ENCODE data around the gene CDC20.
A peak's percentile ranks its signal among the peaks of the same experiment; 100 is the strongest.

The CDC20 gene

DNA sequence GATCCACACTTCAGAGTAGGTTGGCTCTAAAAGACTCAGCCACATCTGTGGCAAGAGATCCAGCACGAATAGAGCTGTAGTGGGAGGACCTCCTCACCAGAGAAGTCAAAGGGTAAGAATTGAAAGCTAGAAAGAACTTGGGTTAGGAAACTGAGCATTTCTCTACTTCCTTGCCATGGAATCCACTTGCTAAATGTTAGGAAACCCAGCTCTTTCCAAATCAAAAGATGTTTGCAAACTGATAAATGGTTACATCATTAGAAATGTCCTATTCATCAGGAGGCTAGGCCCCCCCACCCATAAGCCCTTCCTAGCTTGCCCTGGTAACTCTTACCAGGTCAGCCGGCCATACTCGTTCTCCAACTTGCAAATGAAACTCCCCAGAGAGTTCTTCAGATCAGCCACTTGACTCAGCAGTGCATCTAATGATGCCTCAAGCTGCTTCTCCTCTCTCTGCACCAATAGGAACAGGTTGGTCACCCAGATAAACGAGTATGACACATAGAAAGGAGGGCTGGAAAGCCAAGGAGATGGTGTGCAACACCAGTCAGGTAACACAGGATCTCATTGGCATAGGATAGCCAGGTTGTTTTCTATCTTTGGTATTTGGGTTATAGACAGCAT lies 29.3 kb downstream of the CDC20 start:
- H3K4me3 ChIP-seq (replicated peaks in 1 of 2; ENCODE audit: low read depth in 2 of 2, low read length in 2 of 2): peak overlapping the region in 1 of 2 donors; percentile 94

DNA sequence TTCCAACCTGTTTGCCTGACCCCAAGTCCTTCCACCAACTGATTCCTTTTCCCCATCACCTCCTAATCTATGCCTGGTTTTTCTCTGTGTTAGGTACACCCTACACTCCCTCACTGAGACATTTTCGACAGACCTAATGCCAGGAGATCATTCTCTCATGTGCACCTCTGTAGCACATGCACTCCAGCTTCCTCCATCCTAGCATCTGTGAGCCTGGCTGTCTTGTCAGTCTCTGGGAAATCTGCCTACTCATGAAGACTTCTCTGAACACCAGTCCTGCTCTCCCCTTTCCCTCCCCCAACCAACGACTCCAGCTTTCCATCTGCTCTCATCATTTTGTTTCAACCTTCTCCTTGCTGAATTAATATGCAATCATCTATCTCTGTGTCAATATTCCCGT lies 29.8 kb downstream of the CDC20 start:
- no peak for DNase-seq (ENCODE audit: low read depth in 2 of 2)
- peak overlapping the region; percentile 90 to 94 for H3K4me3 ChIP-seq (replicated peaks in 1 of 2; ENCODE audit: low read depth in 2 of 2, low read length in 2 of 2)
- TF ChIP-seq, protein P1, sequence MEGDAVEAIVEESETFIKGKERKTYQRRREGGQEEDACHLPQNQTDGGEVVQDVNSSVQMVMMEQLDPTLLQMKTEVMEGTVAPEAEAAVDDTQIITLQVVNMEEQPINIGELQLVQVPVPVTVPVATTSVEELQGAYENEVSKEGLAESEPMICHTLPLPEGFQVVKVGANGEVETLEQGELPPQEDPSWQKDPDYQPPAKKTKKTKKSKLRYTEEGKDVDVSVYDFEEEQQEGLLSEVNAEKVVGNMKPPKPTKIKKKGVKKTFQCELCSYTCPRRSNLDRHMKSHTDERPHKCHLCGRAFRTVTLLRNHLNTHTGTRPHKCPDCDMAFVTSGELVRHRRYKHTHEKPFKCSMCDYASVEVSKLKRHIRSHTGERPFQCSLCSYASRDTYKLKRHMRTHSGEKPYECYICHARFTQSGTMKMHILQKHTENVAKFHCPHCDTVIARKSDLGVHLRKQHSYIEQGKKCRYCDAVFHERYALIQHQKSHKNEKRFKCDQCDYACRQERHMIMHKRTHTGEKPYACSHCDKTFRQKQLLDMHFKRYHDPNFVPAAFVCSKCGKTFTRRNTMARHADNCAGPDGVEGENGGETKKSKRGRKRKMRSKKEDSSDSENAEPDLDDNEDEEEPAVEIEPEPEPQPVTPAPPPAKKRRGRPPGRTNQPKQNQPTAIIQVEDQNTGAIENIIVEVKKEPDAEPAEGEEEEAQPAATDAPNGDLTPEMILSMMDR (IDR thresholded peaks at IDR 0.05; ENCODE audit: low read depth, low read length): no peak

More for the DNA sequence above, 29.3 kb downstream of the CDC20 start:
- TF ChIP-seq, protein P1 (IDR thresholded peaks at IDR 0.05; ENCODE audit: low read depth, low read length): no peak
- peak in 1 of 2 donors; percentile 62 for DNase-seq (ENCODE audit: low read depth in 2 of 2)

DNA sequence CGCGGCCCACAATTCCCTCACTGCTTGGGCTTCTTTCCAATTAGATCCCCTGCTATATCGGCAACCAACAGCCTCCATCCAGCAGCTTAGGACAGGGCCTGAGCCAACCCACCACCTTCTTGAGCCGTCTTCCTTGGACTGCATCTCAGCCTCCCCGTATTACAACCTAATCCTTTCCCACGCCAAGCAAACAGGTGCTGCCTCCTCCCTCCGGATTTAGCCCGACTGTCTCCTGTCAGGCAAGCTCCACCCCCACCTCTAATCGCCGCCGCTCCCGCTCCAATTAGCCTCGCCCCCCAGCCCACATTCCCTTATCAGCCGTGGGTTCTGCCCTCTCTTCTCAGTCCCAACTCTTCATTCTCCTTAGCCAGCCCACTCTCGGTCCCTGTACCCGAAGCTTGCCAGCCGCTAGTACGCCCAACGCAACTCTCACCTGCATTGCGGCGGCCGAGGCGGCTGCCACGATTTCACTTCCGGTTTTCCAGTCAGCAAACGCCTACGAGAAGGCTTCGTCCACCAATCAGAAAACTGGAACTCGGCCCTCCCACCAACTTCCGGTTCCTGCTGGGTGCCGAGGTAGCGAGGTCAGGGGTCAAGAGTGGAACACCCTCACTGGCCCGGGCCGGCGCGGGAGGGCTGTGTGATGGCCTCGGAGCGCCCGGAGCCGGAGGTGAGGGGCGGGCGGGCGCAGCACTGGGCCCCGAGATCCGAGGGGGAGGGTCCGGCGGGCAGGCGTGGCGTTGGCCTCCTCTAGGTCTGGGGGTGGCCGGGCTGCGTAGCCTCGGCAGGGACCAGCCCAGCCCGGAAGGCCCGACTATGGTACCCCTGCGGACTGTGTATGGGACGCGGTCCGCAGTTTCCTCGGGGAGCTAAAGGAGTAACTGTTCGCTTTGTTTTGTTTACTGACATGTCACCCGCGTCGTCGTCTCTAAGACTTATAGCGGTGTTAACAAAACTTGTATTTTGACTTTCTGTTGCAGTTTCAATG lies 30.8 kb downstream of the CDC20 start, which contains the start of the genes MED8 and SZT2:
Gene MED8 (minus strand): TSS at position 475 of the 988 bp plus-strand sequence. CDS start 36 bp downstream, at position 439.
Gene SZT2 (plus strand): TSS at position 574 of the 988 bp plus-strand sequence. CDS start 70 bp downstream, at position 644.
- H3K4me3 ChIP-seq (replicated peaks in 1 of 2; ENCODE audit: low read depth in 2 of 2, low read length in 2 of 2): peak within 1 kb of the TSS; percentile 90 to 94
- TF ChIP-seq, protein P1 (IDR thresholded peaks at IDR 0.05; ENCODE audit: low read depth, low read length): no peak
- peak; percentile 95 for DNase-seq (ENCODE audit: low read depth in 2 of 2)

DNA sequence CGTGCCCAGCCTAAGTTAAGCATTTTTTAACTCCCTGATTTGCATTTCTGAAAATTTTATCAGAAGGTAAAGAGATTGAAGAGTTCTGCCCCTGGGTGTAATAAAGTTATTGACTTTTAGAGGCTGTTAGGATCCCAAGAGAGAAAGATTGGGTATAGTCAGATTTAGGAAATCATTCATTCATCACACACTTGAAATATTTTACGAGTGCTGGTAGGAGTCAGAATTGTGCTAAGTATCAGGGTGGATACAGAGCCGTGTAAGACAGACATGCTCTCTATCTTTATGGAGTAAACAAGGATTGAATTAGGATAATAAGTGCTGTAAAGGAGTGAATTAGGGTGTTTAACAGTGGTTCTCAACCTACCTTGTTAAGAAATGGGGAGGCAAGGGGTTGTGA lies 33.9 kb downstream of the CDC20 start:
- no peak overlapping the region for H3K4me3 ChIP-seq (replicated peaks in 1 of 2; ENCODE audit: low read depth in 2 of 2, low read length in 2 of 2)
- DNase-seq (ENCODE audit: low read depth in 2 of 2): no peak
- TF ChIP-seq, protein P1 (IDR thresholded peaks at IDR 0.05; ENCODE audit: low read depth, low read length): no peak

DNA sequence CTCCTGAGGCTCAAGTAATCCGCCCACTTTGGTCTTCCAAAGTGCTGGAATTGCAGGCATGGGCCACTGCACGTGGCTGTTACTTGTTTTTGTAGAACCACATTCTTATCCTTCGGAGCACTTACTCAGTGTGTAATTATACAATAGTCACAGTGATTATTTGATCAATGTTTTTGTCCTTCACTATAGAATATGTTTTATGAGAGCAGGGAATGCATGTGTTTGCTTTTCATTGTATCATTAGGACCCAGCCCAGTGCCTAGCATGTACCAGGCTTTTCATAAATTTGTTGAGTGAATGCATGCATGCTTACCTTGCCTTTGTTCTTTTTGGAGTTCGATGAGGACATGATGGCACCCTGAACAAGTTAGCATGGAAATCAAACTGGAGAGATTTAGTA lies 36.7 kb downstream of the CDC20 start:
- H3K4me3 ChIP-seq (replicated peaks in 1 of 2; ENCODE audit: low read depth in 2 of 2, low read length in 2 of 2): no peak overlapping the region
- DNase-seq (ENCODE audit: low read depth in 2 of 2): no peak
- TF ChIP-seq, protein P1 (IDR thresholded peaks at IDR 0.05; ENCODE audit: low read depth, low read length): no peak

DNA sequence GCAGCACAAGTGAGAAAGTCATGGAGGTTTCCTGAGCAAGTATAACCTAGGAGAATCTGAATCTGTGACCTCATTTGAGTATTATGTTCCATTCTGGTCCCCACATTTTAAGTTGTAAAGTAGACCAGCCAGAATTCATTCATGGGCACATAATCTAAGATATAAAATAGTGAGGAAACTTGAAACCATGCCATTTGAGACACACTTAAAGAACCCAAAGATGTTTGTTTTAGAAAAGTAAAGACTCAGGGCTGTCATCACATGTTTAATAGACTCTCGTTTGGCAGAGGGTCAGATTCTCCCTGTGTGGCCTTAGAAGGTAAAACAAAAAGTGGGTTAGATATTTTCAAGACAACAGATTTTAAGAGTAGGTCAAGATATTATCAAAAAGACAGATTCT lies 37.3 kb downstream of the CDC20 start:
- H3K4me3 ChIP-seq (replicated peaks in 1 of 2; ENCODE audit: low read depth in 2 of 2, low read length in 2 of 2): no peak overlapping the region
- TF ChIP-seq, protein P1 (IDR thresholded peaks at IDR 0.05; ENCODE audit: low read depth, low read length): no peak
- no peak for DNase-seq (ENCODE audit: low read depth in 2 of 2)
